Glutamatergic neuron (in vitro differentiated cells): ENCODE results near the gene UBXN11. TPM values are rescaled to one million over a fixed set of nuclear protein-coding genes. Genes with fewer than 3 reads are reported as not detected.
A peak's percentile ranks its signal among the peaks of the same experiment; 100 is the strongest.

Source experiments
- DNase-seq: peaks from one replicate; pipeline ENCODE4 v3.0.0; 2022
- H3K27ac Mint-ChIP-seq: one replicate; pipeline ENCODE4 v1.8.0; 2020; ENCODE audit warnings: mild to moderate bottlenecking, mixed read lengths, inconsistent platforms; ENCODE audit not compliant: unreplicated experiment
- H3K27me3 Mint-ChIP-seq: one replicate; pipeline ENCODE4 v1.8.0; 2020; ENCODE audit warnings: mild to moderate bottlenecking, moderate library complexity, mixed read lengths, inconsistent platforms; ENCODE audit not compliant: unreplicated experiment
- H3K36me3 Mint-ChIP-seq: one replicate; pipeline ENCODE4 v1.8.0; 2020; ENCODE audit warnings: mild to moderate bottlenecking, mixed read lengths, inconsistent platforms; ENCODE audit not compliant: unreplicated experiment
- H3K4me1 Mint-ChIP-seq: one replicate; pipeline ENCODE4 v1.8.0; 2020; ENCODE audit warnings: mild to moderate bottlenecking, low read depth, mixed read lengths, inconsistent platforms; ENCODE audit not compliant: unreplicated experiment
- H3K4me3 Mint-ChIP-seq: one replicate; pipeline ENCODE4 v1.8.0; 2020; ENCODE audit warnings: mild to moderate bottlenecking, mixed read lengths, inconsistent platforms; ENCODE audit not compliant: unreplicated experiment
- H3K9me3 Mint-ChIP-seq: one replicate; pipeline ENCODE4 v1.8.0; 2020; ENCODE audit warnings: mild to moderate bottlenecking, moderate library complexity, mixed read lengths, inconsistent platforms; ENCODE audit not compliant: unreplicated experiment
- total RNA-seq: library from RNA; stranded (reverse); fragmentation: NEBNext Ultra II Directional; extraction: Animal tissue kit (Norgen Biotek cat#: 25700); gene quantifications from one replicate; pipeline ENCODE4 v1.2.1, GENCODE V29; 2021; ENCODE audit not compliant: unreplicated experiment
- TF ChIP-seq, protein P1 (sequence below): fragments of 200-600 bp; sonication (generic); IDR thresholded peaks from one replicate; pipeline ENCODE4 v1.5.0; 2021; ENCODE audit not compliant: partially characterized antibody, unreplicated experiment

UBXN11 gene
- total RNA-seq, 1 donor from 2014 or later = 11.4 TPM

GRCh38 chr1:26279456-26280332 is 26.7 kb downstream of the UBXN11 start, which contains the start of gene SH3BGRL3:
SH3BGRL3 (plus strand) TSS chr1:26280086; CDS start chr1:26280156, 70 bp downstream.
- H3K27me3 Mint-ChIP-seq = peaks cover 13% of the 10 kb centered on the region
- H3K4me3 Mint-ChIP-seq = peak within 1 kb of the TSS; percentile 92
- DNase-seq = peak; percentile 89
- peaks cover 4% of the 10 kb centered on the region for H3K9me3 Mint-ChIP-seq
- peak within 1 kb of the TSS; percentile 97 for H3K27ac Mint-ChIP-seq
- peaks cover 48% of the 10 kb centered on the region for H3K4me1 Mint-ChIP-seq
- no peaks in the 10 kb centered on the region for H3K36me3 Mint-ChIP-seq
- TF ChIP-seq, protein P1, sequence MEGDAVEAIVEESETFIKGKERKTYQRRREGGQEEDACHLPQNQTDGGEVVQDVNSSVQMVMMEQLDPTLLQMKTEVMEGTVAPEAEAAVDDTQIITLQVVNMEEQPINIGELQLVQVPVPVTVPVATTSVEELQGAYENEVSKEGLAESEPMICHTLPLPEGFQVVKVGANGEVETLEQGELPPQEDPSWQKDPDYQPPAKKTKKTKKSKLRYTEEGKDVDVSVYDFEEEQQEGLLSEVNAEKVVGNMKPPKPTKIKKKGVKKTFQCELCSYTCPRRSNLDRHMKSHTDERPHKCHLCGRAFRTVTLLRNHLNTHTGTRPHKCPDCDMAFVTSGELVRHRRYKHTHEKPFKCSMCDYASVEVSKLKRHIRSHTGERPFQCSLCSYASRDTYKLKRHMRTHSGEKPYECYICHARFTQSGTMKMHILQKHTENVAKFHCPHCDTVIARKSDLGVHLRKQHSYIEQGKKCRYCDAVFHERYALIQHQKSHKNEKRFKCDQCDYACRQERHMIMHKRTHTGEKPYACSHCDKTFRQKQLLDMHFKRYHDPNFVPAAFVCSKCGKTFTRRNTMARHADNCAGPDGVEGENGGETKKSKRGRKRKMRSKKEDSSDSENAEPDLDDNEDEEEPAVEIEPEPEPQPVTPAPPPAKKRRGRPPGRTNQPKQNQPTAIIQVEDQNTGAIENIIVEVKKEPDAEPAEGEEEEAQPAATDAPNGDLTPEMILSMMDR = no peak

DNA sequence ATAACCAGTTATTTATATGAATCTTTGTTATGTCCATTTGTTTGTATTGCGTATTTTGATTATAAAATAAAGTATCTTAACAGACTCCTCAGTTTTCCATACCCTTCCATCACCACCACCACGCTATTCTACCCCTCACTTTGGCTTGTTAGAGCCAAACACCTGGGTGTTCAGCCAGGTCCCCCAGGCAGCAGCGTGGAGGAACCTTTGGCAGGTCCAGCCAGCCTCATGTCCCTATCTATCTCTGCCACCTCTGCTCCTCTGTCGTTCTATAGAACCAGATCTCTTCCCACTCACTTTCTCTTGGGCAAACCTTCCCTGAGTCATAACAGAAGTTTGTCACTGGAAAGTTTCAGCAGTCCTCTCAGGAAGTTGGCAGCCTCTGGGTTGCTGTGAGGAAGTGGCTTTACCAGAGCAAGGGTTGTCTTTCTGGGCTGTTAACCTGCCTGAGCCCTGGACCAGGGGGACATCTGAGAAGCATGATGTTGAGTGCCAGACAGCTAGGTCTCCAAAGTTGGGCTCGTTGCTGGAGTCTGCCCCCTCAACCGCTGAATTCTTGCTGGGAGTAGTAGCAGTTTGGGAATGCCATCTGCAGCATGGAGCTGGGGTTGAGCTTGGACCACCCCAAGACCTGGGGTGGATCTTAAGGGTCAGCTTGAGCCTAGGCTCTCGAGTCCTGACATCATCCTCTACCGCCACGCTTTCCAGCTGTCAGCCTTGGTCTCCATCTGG is 27.5 kb downstream of the UBXN11 start:
- no peaks in the 10 kb centered on the region for H3K36me3 Mint-ChIP-seq
- TF ChIP-seq, protein P1 = no peak

DNA sequence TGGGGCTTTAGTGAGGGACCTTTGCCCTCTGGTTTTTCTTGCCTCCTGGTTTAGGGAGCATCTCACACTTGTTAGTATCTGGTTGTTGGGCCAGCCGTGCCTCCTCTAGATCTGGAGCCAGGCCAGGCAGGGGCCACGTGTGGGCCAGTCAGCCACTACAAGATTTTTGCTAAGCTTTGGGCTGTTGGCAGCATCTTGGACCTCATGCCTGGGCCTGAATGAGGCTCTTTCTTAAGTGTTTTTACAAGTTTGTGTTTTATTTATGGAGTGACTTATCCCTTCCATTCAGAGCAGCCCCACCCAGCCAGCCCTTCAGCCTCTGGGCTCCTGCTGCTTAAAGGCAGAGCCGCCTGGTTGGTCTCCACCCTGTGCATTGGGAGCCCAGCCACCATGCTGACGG is 28.1 kb downstream of the UBXN11 start:
- Mint-ChIP-seq H3K27me3 (peaks cover 12% of the 10 kb centered on the region), H3K4me1 (peaks cover 45% of the 10 kb centered on the region), H3K27ac (peak overlapping the region; percentile 97), H3K4me3 (peak overlapping the region; percentile 70), H3K9me3 (peaks cover 4% of the 10 kb centered on the region), H3K36me3 (no peaks in the 10 kb centered on the region)
- DNase-seq = no peak
- TF ChIP-seq, protein P1 = no peak

More for the DNA sequence above, 27.5 kb downstream of the UBXN11 start:
- H3K4me3 Mint-ChIP-seq = peak overlapping the region; percentile 86
- peak; percentile 45 for DNase-seq
- H3K4me1 Mint-ChIP-seq = peaks cover 45% of the 10 kb centered on the region
- H3K27ac Mint-ChIP-seq = peak overlapping the region; percentile 97
- H3K9me3 Mint-ChIP-seq = peaks cover 4% of the 10 kb centered on the region
- H3K27me3 Mint-ChIP-seq = peaks cover 12% of the 10 kb centered on the region

GRCh38 chr1:26277719-26278118 is 28.7 kb downstream of the UBXN11 start:
- Mint-ChIP-seq H3K27ac (peak overlapping the region; percentile 97), H3K27me3 (peaks cover 12% of the 10 kb centered on the region), H3K36me3 (no peaks in the 10 kb centered on the region), H3K9me3 (peaks cover 2% of the 10 kb centered on the region), H3K4me1 (peaks cover 41% of the 10 kb centered on the region), H3K4me3 (peak overlapping the region; percentile 70)
- TF ChIP-seq, protein P1 = no peak
- no peak for DNase-seq
